ENCODE data around the gene PSMC5.

DNA sequence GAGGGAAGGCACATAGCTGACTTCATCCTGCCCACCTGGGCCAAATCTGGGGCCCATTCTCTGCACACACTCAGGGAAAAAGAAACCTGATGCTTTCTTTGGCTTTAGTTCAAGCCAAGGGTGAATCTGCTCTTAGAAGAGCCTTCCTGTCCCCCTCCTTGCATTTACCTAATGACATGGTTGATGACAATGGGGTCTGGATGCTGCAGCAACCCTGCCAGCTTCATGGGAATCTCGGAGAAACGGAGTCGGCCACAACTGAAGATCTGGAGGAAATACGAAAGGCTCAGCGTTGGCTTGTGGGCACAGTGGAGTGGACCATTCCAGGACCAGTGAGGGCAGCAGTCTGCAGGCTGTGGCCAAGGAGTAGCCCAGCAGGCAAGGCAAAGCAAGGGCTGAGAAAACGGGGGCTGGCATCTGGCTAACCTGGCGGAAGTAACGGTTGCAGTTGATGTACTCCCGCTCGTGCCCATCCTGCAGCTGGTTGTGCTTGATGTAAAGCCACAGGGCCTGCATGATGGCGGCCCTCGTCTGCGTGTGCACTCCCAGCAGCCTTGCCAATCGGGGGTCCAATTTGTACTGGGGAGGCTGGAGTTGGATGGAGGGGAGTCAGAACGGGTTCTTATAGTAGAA is 6.6 kb downstream of the PSMC5 start:
- TF ChIP-seq, protein P1, sequence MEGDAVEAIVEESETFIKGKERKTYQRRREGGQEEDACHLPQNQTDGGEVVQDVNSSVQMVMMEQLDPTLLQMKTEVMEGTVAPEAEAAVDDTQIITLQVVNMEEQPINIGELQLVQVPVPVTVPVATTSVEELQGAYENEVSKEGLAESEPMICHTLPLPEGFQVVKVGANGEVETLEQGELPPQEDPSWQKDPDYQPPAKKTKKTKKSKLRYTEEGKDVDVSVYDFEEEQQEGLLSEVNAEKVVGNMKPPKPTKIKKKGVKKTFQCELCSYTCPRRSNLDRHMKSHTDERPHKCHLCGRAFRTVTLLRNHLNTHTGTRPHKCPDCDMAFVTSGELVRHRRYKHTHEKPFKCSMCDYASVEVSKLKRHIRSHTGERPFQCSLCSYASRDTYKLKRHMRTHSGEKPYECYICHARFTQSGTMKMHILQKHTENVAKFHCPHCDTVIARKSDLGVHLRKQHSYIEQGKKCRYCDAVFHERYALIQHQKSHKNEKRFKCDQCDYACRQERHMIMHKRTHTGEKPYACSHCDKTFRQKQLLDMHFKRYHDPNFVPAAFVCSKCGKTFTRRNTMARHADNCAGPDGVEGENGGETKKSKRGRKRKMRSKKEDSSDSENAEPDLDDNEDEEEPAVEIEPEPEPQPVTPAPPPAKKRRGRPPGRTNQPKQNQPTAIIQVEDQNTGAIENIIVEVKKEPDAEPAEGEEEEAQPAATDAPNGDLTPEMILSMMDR (IDR thresholded peaks at IDR 0.05), result no peak
- no peak for TF ChIP-seq POLR2AphosphoS5 (IDR thresholded peaks at IDR 0.05)
- TF ChIP-seq POLR2A (IDR thresholded peaks at IDR 0.05), result no peak

Measured in breast epithelium (tissue), 3 donors.